GM21529 (cell line): ENCODE measurements around the gene ARHGAP9.

ENCODE experiments used
- ATAC-seq: cut with Tn5 transposase; IDR thresholded peaks from one replicate; pipeline ENCODE4 v1.9.1; 2021; ENCODE audit not compliant: unreplicated experiment

ARHGAP9 gene

GRCh38 chr12:57479376-57480115, at the start of gene ARHGAP9:
TSS of gene ARHGAP9 (minus strand) at chr12:57479866. CDS start at chr12:57479406, 460 bp downstream.
- peak; percentile 28 for ATAC-seq

- no peak for ATAC-seq
These were observed 49.3 kb upstream of the ARHGAP9 start for GRCh38 chr12:57528831-57529555.

- ATAC-seq, result no peak
These were observed 48.5 kb upstream of the ARHGAP9 start for GRCh38 chr12:57528176-57528575.

- ATAC-seq, result no peak
These were observed 47.5 kb upstream of the ARHGAP9 start for GRCh38 chr12:57527184-57527583.

- ATAC-seq, result no peak
These were observed 46.9 kb upstream of the ARHGAP9 start for GRCh38 chr12:57526477-57527126.

- no peak for ATAC-seq
These were observed 46.1 kb upstream of the ARHGAP9 start for GRCh38 chr12:57525615-57526383.

- no peak for ATAC-seq
These were observed 45.3 kb upstream of the ARHGAP9 start for GRCh38 chr12:57524814-57525614.

- no peak for ATAC-seq
These were observed 44.3 kb upstream of the ARHGAP9 start for GRCh38 chr12:57523706-57524614.

GRCh38 chr12:57522887-57523705, 43.4 kb upstream of the ARHGAP9 start:
- ATAC-seq, result no peak

- ATAC-seq, result peak; percentile 44
These were observed 42.6 kb upstream of the ARHGAP9 start, which contains the start of gene MBD6 for GRCh38 chr12:57522011-57522886. TSS of gene MBD6 (plus strand) at chr12:57522824. CDS start at chr12:57524304, 1,480 bp downstream.

GRCh38 chr12:57521525-57522010, 41.9 kb upstream of the ARHGAP9 start:
- no peak for ATAC-seq

GRCh38 chr12:57520053-57520818, 40.6 kb upstream of the ARHGAP9 start, which contains the start of gene DDIT3:
TSS of gene DDIT3 (minus strand) at chr12:57520514. CDS start at chr12:57517406, 3,108 bp downstream.
- peak; percentile 67 for ATAC-seq

GRCh38 chr12:57519796-57520052, 40.1 kb upstream of the ARHGAP9 start:
- no peak for ATAC-seq

GRCh38 chr12:57518920-57519795, 39.5 kb upstream of the ARHGAP9 start:
- no peak for ATAC-seq

GRCh38 chr12:57518176-57518919, 38.7 kb upstream of the ARHGAP9 start:
- no peak for ATAC-seq
